Loucy (cell line): ENCODE data around the gene GPR137B.

Experiments used
- H2AFZ ChIP-seq: fragments of 200-600 bp; sonication (generic); 2 replicates; pipeline ENCODE4 v1.6.0; 2016; ENCODE audit warnings: antibody characterized with exemption, mild to moderate bottlenecking, low read length, moderate library complexity
- H3F3A ChIP-seq: fragments of 200-600 bp; 2 replicates; pipeline ENCODE4 v1.6.0; 2016; ENCODE audit warnings: antibody characterized with exemption, low read depth, mild to moderate bottlenecking
- H3K27me3 ChIP-seq: fragments of 200-600 bp; sonication (generic); 2 replicates; pipeline ENCODE4 v1.6.1; 2014; ENCODE audit warnings: low read length, mild to moderate bottlenecking; ENCODE audit not compliant: insufficient read depth, poor library complexity, severe bottlenecking
- H3K36me3 ChIP-seq: fragments of 200-600 bp; sonication (generic); 2 replicates; pipeline ENCODE4 v1.6.1; 2016; ENCODE audit warnings: low read length; ENCODE audit not compliant: insufficient read depth
- H3K4me1 ChIP-seq: fragments of 200-600 bp; sonication (generic); 2 replicates; pipeline ENCODE4 v1.5.1; 2014; ENCODE audit warnings: low read length, mild to moderate bottlenecking; ENCODE audit not compliant: insufficient read depth, poor library complexity, severe bottlenecking
- H3K4me2 ChIP-seq: fragments of 200-600 bp; sonication (generic); 2 replicates; pipeline ENCODE4 v1.6.0; 2014; ENCODE audit warnings: antibody characterized with exemption, low read length, low read depth, mild to moderate bottlenecking; ENCODE audit not compliant: poor library complexity, severe bottlenecking
- H3K4me3 ChIP-seq: fragments of 200-600 bp; sonication (generic); 2 replicates; pipeline ENCODE4 v1.5.1; 2014; ENCODE audit warnings: low read length, mild to moderate bottlenecking, mixed read lengths; ENCODE audit not compliant: poor library complexity, severe bottlenecking
- H3K79me2 ChIP-seq: fragments of 200-600 bp; sonication (generic); 2 replicates; pipeline ENCODE4 v1.6.1; 2014; ENCODE audit warnings: low read length; ENCODE audit not compliant: insufficient read depth
- H3K9ac ChIP-seq: fragments of 200-600 bp; sonication (generic); 2 replicates; pipeline ENCODE4 v1.6.0; 2014; ENCODE audit warnings: mild to moderate bottlenecking, low read depth, low read length, moderate library complexity; ENCODE audit not compliant: poor library complexity, severe bottlenecking
- H3K9me2 ChIP-seq: fragments of 200-600 bp; sonication (generic); replicated peaks from 2 replicates; pipeline ENCODE4 v1.6.1; 2016; ENCODE audit warnings: low read depth, low read length, mixed read lengths
- H3K9me3 ChIP-seq: fragments of 200-600 bp; sonication (generic); 2 replicates; pipeline ENCODE4 v1.6.1; 2014; ENCODE audit warnings: mild to moderate bottlenecking, antibody characterized with exemption, low read length, low read depth; ENCODE audit not compliant: insufficient read depth
- H4K20me1 ChIP-seq: fragments of 200-600 bp; sonication (generic); 2 replicates; pipeline ENCODE4 v1.6.0; 2014; ENCODE audit warnings: antibody characterized with exemption, low read length, mild to moderate bottlenecking; ENCODE audit not compliant: insufficient read depth, poor library complexity, severe bottlenecking
- EZH2phosphoT487 ChIP-seq: fragments of 200-600 bp; IDR thresholded peaks from 2 replicates; pipeline ENCODE4 v1.6.1; 2018; ENCODE audit warnings: antibody characterized with exemption, mild to moderate bottlenecking, moderate library complexity, borderline replicate concordance
- TF ChIP-seq, protein P1 (sequence below): fragments of 200-600 bp; sonication (generic); conservative IDR thresholded peaks from 2 replicates; pipeline ENCODE4 v1.5.1; 2014; ENCODE audit warnings: mild to moderate bottlenecking, antibody characterized with exemption, low read length

The GPR137B gene

DNA sequence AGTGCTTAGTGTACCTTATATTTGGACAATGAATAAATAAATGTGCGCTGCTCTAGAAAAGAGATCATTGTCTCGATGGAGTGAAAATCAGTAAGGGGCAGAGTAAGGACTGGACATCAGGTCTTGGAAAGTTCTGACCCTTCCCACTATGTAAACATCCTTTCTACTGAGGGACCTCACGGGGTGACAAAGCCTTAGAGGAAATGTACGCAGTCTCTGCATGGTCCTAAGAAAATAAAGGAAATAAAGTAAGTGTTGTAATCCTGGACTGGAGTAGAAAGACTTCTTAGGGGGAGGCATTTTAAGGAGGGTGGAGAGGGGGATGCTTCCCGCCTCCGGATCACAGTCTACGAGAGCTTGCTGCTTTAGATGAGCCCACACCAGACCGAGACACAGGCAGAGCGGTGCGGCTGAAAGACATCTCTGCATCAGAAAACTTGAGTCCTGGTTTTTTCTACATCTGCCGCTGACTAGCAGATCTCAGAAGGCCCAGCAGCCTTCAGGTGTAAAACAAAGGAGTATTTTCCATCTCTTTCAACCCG, 22.3 kb upstream of the GPR137B start:
- H3K9me2 ChIP-seq, result no peaks in the 10 kb centered on the region
- H3F3A ChIP-seq, result no peaks in the 10 kb centered on the region
- peaks cover 9% of the 10 kb centered on the region for H3K4me1 ChIP-seq
- H2AFZ ChIP-seq, result no peak overlapping the region
- H3K36me3 ChIP-seq, result no peaks in the 10 kb centered on the region
- H3K79me2 ChIP-seq, result no peaks in the 10 kb centered on the region
- H3K9ac ChIP-seq, result no peak overlapping the region
- no peak for TF ChIP-seq EZH2phosphoT487
- TF ChIP-seq, protein P1, sequence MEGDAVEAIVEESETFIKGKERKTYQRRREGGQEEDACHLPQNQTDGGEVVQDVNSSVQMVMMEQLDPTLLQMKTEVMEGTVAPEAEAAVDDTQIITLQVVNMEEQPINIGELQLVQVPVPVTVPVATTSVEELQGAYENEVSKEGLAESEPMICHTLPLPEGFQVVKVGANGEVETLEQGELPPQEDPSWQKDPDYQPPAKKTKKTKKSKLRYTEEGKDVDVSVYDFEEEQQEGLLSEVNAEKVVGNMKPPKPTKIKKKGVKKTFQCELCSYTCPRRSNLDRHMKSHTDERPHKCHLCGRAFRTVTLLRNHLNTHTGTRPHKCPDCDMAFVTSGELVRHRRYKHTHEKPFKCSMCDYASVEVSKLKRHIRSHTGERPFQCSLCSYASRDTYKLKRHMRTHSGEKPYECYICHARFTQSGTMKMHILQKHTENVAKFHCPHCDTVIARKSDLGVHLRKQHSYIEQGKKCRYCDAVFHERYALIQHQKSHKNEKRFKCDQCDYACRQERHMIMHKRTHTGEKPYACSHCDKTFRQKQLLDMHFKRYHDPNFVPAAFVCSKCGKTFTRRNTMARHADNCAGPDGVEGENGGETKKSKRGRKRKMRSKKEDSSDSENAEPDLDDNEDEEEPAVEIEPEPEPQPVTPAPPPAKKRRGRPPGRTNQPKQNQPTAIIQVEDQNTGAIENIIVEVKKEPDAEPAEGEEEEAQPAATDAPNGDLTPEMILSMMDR, result no peak
- no peaks in the 10 kb centered on the region for H3K27me3 ChIP-seq
- H3K4me3 ChIP-seq, result no peak overlapping the region
- H3K4me2 ChIP-seq, result peak overlapping the region; percentile 54
- H3K9me3 ChIP-seq, result no peaks in the 10 kb centered on the region
- no peaks in the 10 kb centered on the region for H4K20me1 ChIP-seq

DNA sequence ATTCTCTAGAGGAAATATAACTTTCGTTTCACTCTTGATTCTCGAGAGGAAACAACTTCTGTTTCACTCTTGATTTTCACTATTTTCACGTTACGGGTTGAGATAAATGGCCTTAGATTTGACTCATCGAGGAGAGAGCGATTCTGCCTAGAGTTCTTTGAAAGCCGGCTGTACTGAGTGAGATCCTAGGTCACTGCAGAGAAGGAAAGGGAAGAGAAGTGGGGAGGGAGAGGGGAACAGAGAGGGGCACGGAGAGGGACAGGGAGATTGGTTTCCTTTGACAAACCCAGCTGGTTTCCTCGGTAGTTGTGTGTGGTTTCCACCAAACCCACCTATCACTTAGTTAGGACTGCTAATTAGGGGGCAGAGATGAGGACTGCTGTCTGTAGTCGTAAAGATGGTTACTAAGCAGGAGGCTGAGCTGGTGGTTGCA, 21.6 kb upstream of the GPR137B start:
- Histone ChIP-seq H3K36me3 (no peaks in the 10 kb centered on the region), H3F3A (no peaks in the 10 kb centered on the region), H2AFZ (peak overlapping the region; percentile 48; the same call in 1 of the 2 replicates), H3K9me2 (no peaks in the 10 kb centered on the region), H3K4me2 (peak overlapping the region; percentile 54), H3K27me3 (no peaks in the 10 kb centered on the region), H3K4me1 (peaks cover 9% of the 10 kb centered on the region), H3K9me3 (no peaks in the 10 kb centered on the region), H3K79me2 (no peaks in the 10 kb centered on the region), H4K20me1 (no peaks in the 10 kb centered on the region), H3K9ac (no peak overlapping the region), H3K4me3 (peak overlapping the region; percentile 54)
- TF ChIP-seq EZH2phosphoT487, result no peak
- TF ChIP-seq, protein P1, result no peak

DNA sequence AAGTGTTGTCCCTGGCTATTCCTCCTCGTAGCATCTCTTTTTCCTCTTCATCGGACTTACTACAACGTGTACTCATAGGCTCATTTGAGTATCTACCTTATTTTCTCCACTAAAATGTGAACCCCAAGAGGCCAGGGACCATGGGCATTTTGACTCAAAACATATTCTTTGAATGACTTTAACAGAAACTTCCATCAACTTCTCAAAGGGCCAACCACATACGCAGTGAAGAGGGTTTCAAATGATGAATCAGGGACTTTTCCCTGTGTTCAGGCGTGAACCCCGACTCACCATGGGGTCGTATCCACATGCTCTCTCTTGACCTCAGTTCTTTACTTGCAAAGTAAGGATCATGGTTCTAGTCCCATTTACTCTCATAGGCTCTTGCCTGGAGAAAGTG, 20.2 kb upstream of the GPR137B start:
- H3K4me2 ChIP-seq, result no peak overlapping the region
- TF ChIP-seq, protein P1, result no peak
- TF ChIP-seq EZH2phosphoT487, result no peak
- no peaks in the 10 kb centered on the region for H3K27me3 ChIP-seq
- peaks cover 9% of the 10 kb centered on the region for H3K4me1 ChIP-seq
- H4K20me1 ChIP-seq, result no peaks in the 10 kb centered on the region
- no peaks in the 10 kb centered on the region for H3K9me2 ChIP-seq
- H2AFZ ChIP-seq, result no peak overlapping the region
- no peak overlapping the region for H3K9ac ChIP-seq
- H3K79me2 ChIP-seq, result no peaks in the 10 kb centered on the region
- H3K36me3 ChIP-seq, result no peaks in the 10 kb centered on the region
- H3K4me3 ChIP-seq, result no peak overlapping the region
- no peaks in the 10 kb centered on the region for H3K9me3 ChIP-seq
- H3F3A ChIP-seq, result no peaks in the 10 kb centered on the region
